Esophagus muscularis mucosa (tissue), 4 donors: Measurements from ENCODE around the gene FHL3. TPM values are rescaled to one million over a fixed set of nuclear protein-coding genes. Genes with fewer than 3 reads are reported as not detected.

Experiments
- DNase-seq: peaks from one replicate; pipeline ENCODE4 v3.0.0-alpha.2; 2017; ENCODE audit errors: extremely low spot score
- H3K27ac ChIP-seq, 4 donors: fragments of 200-600 bp; sonication (generic); replicated peaks in 1 of 4; 1 replicate in 3 of 4; 2 replicates in 1 of 4; pipeline ENCODE4 v1.5.1; 2016 to 2019; ENCODE audit warnings: mild to moderate bottlenecking in 1 of 4
- H3K27me3 ChIP-seq, 4 donors: fragments of 200-600 bp; sonication (generic); one replicate each; pipeline versions ENCODE4 v1.5.1 to v1.6.0; 2016 to 2019
- H3K36me3 ChIP-seq, 4 donors: fragments of 200-600 bp; sonication (generic); one replicate each; pipeline ENCODE4 v1.5.1; 2016 to 2019
- H3K4me1 ChIP-seq, 4 donors: fragments of 200-600 bp; sonication (generic); one replicate each; pipeline ENCODE4 v1.5.1; 2016 to 2019
- H3K4me3 ChIP-seq, 4 donors: fragments of 200-600 bp; sonication (generic); 1 replicate in 2 of 4; 2 replicates in 2 of 4; pipeline ENCODE4 v1.5.1; 2016 to 2019; ENCODE audit warnings: mild to moderate bottlenecking in 4 of 4, moderate library complexity in 1 of 4
- H3K9me3 ChIP-seq, 4 donors: fragments of 200-600 bp; sonication (generic); 1 replicate in 3 of 4; 2 replicates in 1 of 4; pipeline ENCODE4 v1.5.1; 2016 to 2019
- CTCF ChIP-seq, 3 experiments: fragments of 200-600 bp in 2 of 3; fragments of 450-650 bp in 1 of 3; sonication (generic) in 2 of 3; IDR thresholded peaks; one replicate each; pipeline ENCODE4 v1.5.1; 2017 to 2019; ENCODE audit warnings: antibody characterized with exemption in 3 of 3, mild to moderate bottlenecking in 2 of 3, moderate library complexity in 1 of 3
- EP300 ChIP-seq: sonication (generic); formaldehyde crosslinking; IDR thresholded peaks from one replicate; pipeline ENCODE4 v1.6.1; 2017; ENCODE audit warnings: antibody characterized with exemption
- POLR2A ChIP-seq: fragments of 450-650 bp; IDR thresholded peaks from one replicate; pipeline ENCODE4 v1.6.1; 2017; ENCODE audit warnings: antibody characterized with exemption, moderate library complexity, mild to moderate bottlenecking, low read depth
- POLR2AphosphoS5 ChIP-seq, 2 donors: sonication (generic); formaldehyde crosslinking; IDR thresholded peaks; one replicate each; pipeline ENCODE4 v1.6.1; 2017; ENCODE audit warnings: antibody characterized with exemption in 2 of 2
- WGBS: methylation state at CpG from one replicate; pipeline ENCODE4 v1.1.5; 2018; 5-methylcytosine and 5-hydroxymethylcytosine counted together
- intact Hi-C: fragments of 100-400 bp; cut with DNase I; formaldehyde crosslinking; loops from one replicate; pipeline ENCODE4 v1.15.1; 2023
- total RNA-seq, 4 donors: library from RNA; depleted of rRNA; stranded (reverse); fragments of >200 nt; gene quantifications; one replicate each; pipeline versions ENCODE4 v1.1.0 to v1.2.1, GENCODE V29; 2016

Gene FHL3
- total RNA-seq, 4 donors from 2014 or later: 38.3 to 76.9 (median 52.9) TPM

- Histone ChIP-seq H3K9me3 (no peaks in the 10 kb centered on the region), H3K36me3 (no peaks in the 10 kb centered on the region), H3K27me3 (peaks cover 5 to 84% (median 46%) of the 10 kb centered on the region in 4 donors), H3K27ac (no peak overlapping the region), H3K4me3 (no peak overlapping the region), H3K4me1 (peaks cover 20 to 29% (median 25%) of the 10 kb centered on the region in 4 donors)
- no peak for DNase-seq
- WGBS: 88% methylated on average over 18 of the region's 21 CpGs
- intact Hi-C loops: no loop called here
- TF ChIP-seq EP300 (no peak), POLR2AphosphoS5 (IDR thresholded peaks at IDR 0.05) (no peak), CTCF (IDR thresholded peaks at IDR 0.05) (no peak), POLR2A (no peak)
Observed at GRCh38 chr1:38041936-38042834, 36.9 kb upstream of the FHL3 start.

- H3K4me1 ChIP-seq: peaks cover 6 to 9% (median 6%) of the 10 kb centered on the region in 4 donors
- no peak overlapping the region for H3K27ac ChIP-seq
- DNase-seq: no peak
- peaks cover 0 to 81% (median 33%) of the 10 kb centered on the region in 4 donors for H3K27me3 ChIP-seq
- no peaks in the 10 kb centered on the region for H3K9me3 ChIP-seq
- no peak for TF ChIP-seq EP300
- no peak for TF ChIP-seq POLR2AphosphoS5 (IDR thresholded peaks at IDR 0.05)
- TF ChIP-seq CTCF (IDR thresholded peaks at IDR 0.05): no peak
- no peak for TF ChIP-seq POLR2A
- H3K4me3 ChIP-seq: no peak overlapping the region
- H3K36me3 ChIP-seq: no peaks in the 10 kb centered on the region
- WGBS: 92% methylated on average over 17 of the region's 17 CpGs
- intact Hi-C loops: loop anchor here (10.0 kb wide), 1 partner anchor 795 kb away; no protein-coding TSS in a partner anchor
Observed at GRCh38 chr1:38039331-38040088, 34.2 kb upstream of the FHL3 start.

- DNase-seq: no peak
- 76% methylated on average over 10 of the region's 10 CpGs for WGBS
- no peak overlapping the region for H3K4me3 ChIP-seq
- no peak overlapping the region for H3K27ac ChIP-seq
- H3K36me3 ChIP-seq: no peaks in the 10 kb centered on the region
- intact Hi-C loops: loop anchor here (10.0 kb wide), 1 partner anchor 796 kb away; no protein-coding TSS in a partner anchor
- H3K27me3 ChIP-seq: peaks cover 0 to 75% (median 27%) of the 10 kb centered on the region in 4 donors
- no peak for TF ChIP-seq POLR2AphosphoS5 (IDR thresholded peaks at IDR 0.05)
- no peak for TF ChIP-seq POLR2A
- no peak for TF ChIP-seq EP300
- no peak for TF ChIP-seq CTCF (IDR thresholded peaks at IDR 0.05)
- no peaks in the 10 kb centered on the region for H3K9me3 ChIP-seq
- peaks cover 0 to 3% (median under 1%) of the 10 kb centered on the region in 4 donors for H3K4me1 ChIP-seq
Observed at GRCh38 chr1:38038861-38039260, 33.5 kb upstream of the FHL3 start.

- no peak overlapping the region for H3K27ac ChIP-seq
- H3K9me3 ChIP-seq: no peaks in the 10 kb centered on the region
- TF ChIP-seq POLR2A: no peak
- TF ChIP-seq EP300: no peak
- TF ChIP-seq POLR2AphosphoS5 (IDR thresholded peaks at IDR 0.05): no peak
- TF ChIP-seq CTCF (IDR thresholded peaks at IDR 0.05): no peak
- no peak for DNase-seq
- WGBS: 67% methylated on average over 5 of the region's 5 CpGs
- peaks cover 0 to 60% (median 12%) of the 10 kb centered on the region in 4 donors for H3K27me3 ChIP-seq
- no peak overlapping the region for H3K4me3 ChIP-seq
- intact Hi-C loops: loop anchor here (10.0 kb wide), 1 partner anchor 797 kb away; no protein-coding TSS in a partner anchor
- no peaks in the 10 kb centered on the region for H3K4me1 ChIP-seq
- no peaks in the 10 kb centered on the region for H3K36me3 ChIP-seq
Observed at GRCh38 chr1:38037221-38037939, 32.1 kb upstream of the FHL3 start.
